ENCODE measurements around the gene MYH7.

Gene MYH7

GRCh38 chr14:23405096-23405495, 30.4 kb downstream of the MYH7 start:
- Histone ChIP-seq H3K4me3 (IDR thresholded peaks at IDR 0.05; ENCODE audit: insufficient read depth, low read depth, low read length) (no peak overlapping the region), H3K4me2 (no peak overlapping the region), H3K4me1 (ENCODE audit: low read depth, poor library complexity, severe bottlenecking) (no peaks in the 10 kb centered on the region), H3K9ac (no peak overlapping the region), H3K27me3 (ENCODE audit: insufficient read depth, low read depth) (peaks cover 28% of the 10 kb centered on the region; the same call in 1 of the 2 replicates), H2AFZ (ENCODE audit: low read depth) (no peak overlapping the region), H3K36me3 (ENCODE audit: insufficient read depth) (no peaks in the 10 kb centered on the region), H4K20me1 (ENCODE audit: insufficient read depth) (no peaks in the 10 kb centered on the region), H3K79me2 (ENCODE audit: insufficient read depth, low read depth) (no peaks in the 10 kb centered on the region), H3K27ac (no peak overlapping the region)
- TF ChIP-seq, protein P1, sequence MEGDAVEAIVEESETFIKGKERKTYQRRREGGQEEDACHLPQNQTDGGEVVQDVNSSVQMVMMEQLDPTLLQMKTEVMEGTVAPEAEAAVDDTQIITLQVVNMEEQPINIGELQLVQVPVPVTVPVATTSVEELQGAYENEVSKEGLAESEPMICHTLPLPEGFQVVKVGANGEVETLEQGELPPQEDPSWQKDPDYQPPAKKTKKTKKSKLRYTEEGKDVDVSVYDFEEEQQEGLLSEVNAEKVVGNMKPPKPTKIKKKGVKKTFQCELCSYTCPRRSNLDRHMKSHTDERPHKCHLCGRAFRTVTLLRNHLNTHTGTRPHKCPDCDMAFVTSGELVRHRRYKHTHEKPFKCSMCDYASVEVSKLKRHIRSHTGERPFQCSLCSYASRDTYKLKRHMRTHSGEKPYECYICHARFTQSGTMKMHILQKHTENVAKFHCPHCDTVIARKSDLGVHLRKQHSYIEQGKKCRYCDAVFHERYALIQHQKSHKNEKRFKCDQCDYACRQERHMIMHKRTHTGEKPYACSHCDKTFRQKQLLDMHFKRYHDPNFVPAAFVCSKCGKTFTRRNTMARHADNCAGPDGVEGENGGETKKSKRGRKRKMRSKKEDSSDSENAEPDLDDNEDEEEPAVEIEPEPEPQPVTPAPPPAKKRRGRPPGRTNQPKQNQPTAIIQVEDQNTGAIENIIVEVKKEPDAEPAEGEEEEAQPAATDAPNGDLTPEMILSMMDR (conservative IDR thresholded peaks at IDR 0.05; ENCODE audit: low read depth, low read length), result no peak

- Histone ChIP-seq H4K20me1 (ENCODE audit: insufficient read depth) (no peaks in the 10 kb centered on the region), H3K9ac (no peak overlapping the region), H2AFZ (ENCODE audit: low read depth) (no peak overlapping the region), H3K27ac (no peak overlapping the region), H3K79me2 (ENCODE audit: insufficient read depth, low read depth) (no peaks in the 10 kb centered on the region), H3K4me1 (ENCODE audit: low read depth, poor library complexity, severe bottlenecking) (no peaks in the 10 kb centered on the region), H3K36me3 (ENCODE audit: insufficient read depth) (no peaks in the 10 kb centered on the region), H3K4me3 (IDR thresholded peaks at IDR 0.05; ENCODE audit: insufficient read depth, low read depth, low read length) (no peak overlapping the region), H3K27me3 (ENCODE audit: insufficient read depth, low read depth) (peaks cover 24% of the 10 kb centered on the region; the same call in 1 of the 2 replicates), H3K4me2 (no peak overlapping the region)
- TF ChIP-seq, protein P1 (conservative IDR thresholded peaks at IDR 0.05; ENCODE audit: low read depth, low read length), result no peak
These were observed 31.0 kb downstream of the MYH7 start for GRCh38 chr14:23404331-23404900.

GRCh38 chr14:23403908-23404307, 31.6 kb downstream of the MYH7 start:
- no peak overlapping the region for H3K9ac ChIP-seq
- no peaks in the 10 kb centered on the region for H4K20me1 ChIP-seq (ENCODE audit: insufficient read depth)
- H3K27me3 ChIP-seq (ENCODE audit: insufficient read depth, low read depth), result peaks cover 24% of the 10 kb centered on the region; the same call in 1 of the 2 replicates
- H3K79me2 ChIP-seq (ENCODE audit: insufficient read depth, low read depth), result no peaks in the 10 kb centered on the region
- TF ChIP-seq, protein P1 (conservative IDR thresholded peaks at IDR 0.05; ENCODE audit: low read depth, low read length), result no peak
- H3K4me1 ChIP-seq (ENCODE audit: low read depth, poor library complexity, severe bottlenecking), result no peaks in the 10 kb centered on the region
- H3K36me3 ChIP-seq (ENCODE audit: insufficient read depth), result no peaks in the 10 kb centered on the region
- no peak overlapping the region for H3K4me3 ChIP-seq (IDR thresholded peaks at IDR 0.05; ENCODE audit: insufficient read depth, low read depth, low read length)
- H3K27ac ChIP-seq, result no peak overlapping the region
- H2AFZ ChIP-seq (ENCODE audit: low read depth), result no peak overlapping the region
- H3K4me2 ChIP-seq, result no peak overlapping the region

DNA sequence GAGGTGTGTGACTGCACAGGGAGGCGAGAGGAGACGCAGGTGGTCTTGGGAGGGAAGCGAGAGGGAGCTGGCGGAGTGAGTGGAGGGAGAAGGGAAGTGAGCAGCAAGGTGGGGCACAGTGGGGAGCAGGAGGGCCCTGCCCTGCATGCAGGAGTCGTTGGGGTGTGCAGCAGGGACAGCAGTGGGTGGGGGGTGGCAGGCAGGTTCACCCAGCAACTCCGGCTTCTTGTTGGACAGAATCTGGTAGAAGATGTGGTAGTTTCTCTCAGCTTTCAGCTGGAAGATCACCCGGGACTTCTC, 32.4 kb downstream of the MYH7 start:
- peaks cover 24% of the 10 kb centered on the region for H3K27me3 ChIP-seq (ENCODE audit: insufficient read depth, low read depth)
- no peak overlapping the region for H2AFZ ChIP-seq (ENCODE audit: low read depth)
- no peaks in the 10 kb centered on the region for H3K36me3 ChIP-seq (ENCODE audit: insufficient read depth)
- H3K9ac ChIP-seq, result no peak overlapping the region
- no peak overlapping the region for H3K4me2 ChIP-seq
- no peaks in the 10 kb centered on the region for H3K79me2 ChIP-seq (ENCODE audit: insufficient read depth, low read depth)
- H3K27ac ChIP-seq, result no peak overlapping the region
- no peaks in the 10 kb centered on the region for H3K4me1 ChIP-seq (ENCODE audit: low read depth, poor library complexity, severe bottlenecking)
- no peaks in the 10 kb centered on the region for H4K20me1 ChIP-seq (ENCODE audit: insufficient read depth)
- H3K4me3 ChIP-seq (IDR thresholded peaks at IDR 0.05; ENCODE audit: insufficient read depth, low read depth, low read length), result no peak overlapping the region
- TF ChIP-seq, protein P1 (conservative IDR thresholded peaks at IDR 0.05; ENCODE audit: low read depth, low read length), result no peak
